ENCODE data around the gene CATSPERE. TPM values are rescaled to one million over a fixed set of nuclear protein-coding genes. Genes with fewer than 3 reads are reported as not detected.

The CATSPERE gene
- total and polyA plus RNA-seq, 2 of the 8 experiments (the other 6 are each of a cell fraction or from before 2014, with no cell fraction given): 0.05 to 0.45 TPM

DNA sequence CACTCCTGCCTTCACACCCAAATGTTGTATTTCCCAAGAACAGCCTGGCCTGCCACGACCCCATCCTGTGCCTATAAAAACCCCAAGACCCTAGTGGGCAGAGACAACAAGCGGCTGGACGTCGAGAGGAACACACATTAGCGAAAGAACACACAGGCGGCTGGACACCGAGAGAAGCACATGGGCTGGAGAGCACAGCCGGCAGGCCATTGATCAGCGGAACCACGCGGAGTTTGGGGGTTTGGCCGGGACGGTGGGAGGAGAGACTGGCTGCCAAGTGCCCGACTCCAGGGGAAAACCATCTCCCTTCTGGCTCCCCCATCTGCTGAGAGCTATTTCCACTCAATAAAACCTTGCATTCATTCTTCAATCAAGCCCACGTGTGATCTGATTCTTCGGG, 181.5 kb downstream of the CATSPERE start:
- Histone ChIP-seq H3K27me3 (replicated peaks in 1 of 4; ENCODE audit: control insufficient read depth in 3 of 4, extremely low read depth in 1 of 4, insufficient read depth in 3 of 4, low read length in 3 of 4) (no peaks in the 10 kb centered on the region), H3K27ac (ENCODE audit: low read depth, low read length) (no peak overlapping the region), H2BK15ac (ENCODE audit: low read length) (no peak overlapping the region), H2BK120ac (replicated peaks; ENCODE audit: low read depth, low read length) (no peak overlapping the region), H4K91ac (replicated peaks; ENCODE audit: insufficient read length, low read length) (no peak overlapping the region), H3K36me3 (ENCODE audit: control insufficient read depth in 2 of 4, insufficient read depth in 4 of 4, low read length in 3 of 4) (0 out of 8 replicates have a peak, but pooled peaks cover 0 to 2% (median 0%) of the 10 kb centered on the region in 4 experiments), H3K14ac (ENCODE audit: insufficient read length) (no peak overlapping the region), H4K5ac (ENCODE audit: insufficient read length, low read depth, low read length) (no peak overlapping the region), H3K56ac (replicated peaks; ENCODE audit: insufficient read length, low read depth, low read length) (no peak overlapping the region), H3K4ac (replicated peaks; ENCODE audit: insufficient read length, low read depth, low read length) (no peak overlapping the region), H3K79me2 (ENCODE audit: control insufficient read depth in 1 of 2, insufficient read depth in 2 of 2, low read length in 2 of 2) (no peaks in the 10 kb centered on the region), H2BK12ac (ENCODE audit: low read depth, low read length) (no peak overlapping the region), H2BK20ac (ENCODE audit: low read length) (no peak overlapping the region), H3K4me1 (replicated peaks in 1 of 4; ENCODE audit: control insufficient read depth in 3 of 4, insufficient read depth in 4 of 4, low read length in 3 of 4) (peaks cover 0 to 4% (median 1%) of the 10 kb centered on the region in 4 experiments; a peak in 1 of 7 replicates), H3K9ac (replicated peaks in 1 of 4; ENCODE audit: extremely low read depth in 1 of 4, low read depth in 3 of 4, low read length in 3 of 4) (no peak overlapping the region), H3K18ac (ENCODE audit: extremely low read depth, low read length) (no peak overlapping the region), H4K8ac (ENCODE audit: extremely low read depth, insufficient read depth, low read length) (no peak overlapping the region), H3K79me1 (ENCODE audit: low read depth, low read length) (no peaks in the 10 kb centered on the region), H2BK5ac (ENCODE audit: low read depth, low read length) (no peak overlapping the region), H3K23me2 (ENCODE audit: low read depth, low read length) (no peaks in the 10 kb centered on the region), H3K4me2 (ENCODE audit: insufficient read depth in 1 of 2, low read depth in 2 of 2, low read length in 2 of 2) (no peak overlapping the region), H2AFZ (ENCODE audit: low read length) (no peak overlapping the region), H3K23ac (ENCODE audit: insufficient read length) (no peak overlapping the region), H2AK5ac (ENCODE audit: low read depth, low read length) (no peak overlapping the region), H3K9me3 (ENCODE audit: insufficient read depth in 2 of 2, low read depth in 1 of 2, low read length in 1 of 2) (peaks cover 4 to 9% of the 10 kb centered on the region in 2 experiments; a peak in 2 of 4 replicates), H4K20me1 (replicated peaks in 1 of 2; ENCODE audit: control insufficient read depth in 1 of 2, insufficient read depth in 2 of 2, low read length in 2 of 2) (no peaks in the 10 kb centered on the region), H3K4me3 (ENCODE audit: extremely low read depth in 1 of 4, insufficient read depth in 2 of 4, low read depth in 3 of 4, low read length in 4 of 4) (no peak overlapping the region)
- DNase-seq (ENCODE audit: low read depth in 1 of 2, low spot score in 2 of 2) (no peak), FAIRE-seq (no peak)
- ChIA-PET POLR2A (ENCODE audit: partially characterized antibody) (no interaction called here), CTCF (ENCODE audit: partially characterized antibody) (interaction anchor here (1.3 to 3.4 kb wide), 2 partner anchors 10 to 38 kb away, joined by 3 to 16 read pairs; no protein-coding TSS in a partner anchor)
- TF ChIP-seq, protein P1, sequence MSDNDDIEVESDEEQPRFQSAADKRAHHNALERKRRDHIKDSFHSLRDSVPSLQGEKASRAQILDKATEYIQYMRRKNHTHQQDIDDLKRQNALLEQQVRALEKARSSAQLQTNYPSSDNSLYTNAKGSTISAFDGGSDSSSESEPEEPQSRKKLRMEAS (IDR thresholded peaks at IDR 0.05): peak; percentile 84
- TF ChIP-seq, protein P2, sequence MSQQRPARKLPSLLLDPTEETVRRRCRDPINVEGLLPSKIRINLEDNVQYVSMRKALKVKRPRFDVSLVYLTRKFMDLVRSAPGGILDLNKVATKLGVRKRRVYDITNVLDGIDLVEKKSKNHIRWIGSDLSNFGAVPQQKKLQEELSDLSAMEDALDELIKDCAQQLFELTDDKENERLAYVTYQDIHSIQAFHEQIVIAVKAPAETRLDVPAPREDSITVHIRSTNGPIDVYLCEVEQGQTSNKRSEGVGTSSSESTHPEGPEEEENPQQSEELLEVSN (IDR thresholded peaks at IDR 0.05): peak; percentile 69
- no peak for TF ChIP-seq BACH1 (IDR thresholded peaks at IDR 0.05; ENCODE audit: low read length)
- TF ChIP-seq SRF (IDR thresholded peaks at IDR 0.05; ENCODE audit: low read depth, low read length): no peak
- TF ChIP-seq MAFK (IDR thresholded peaks at IDR 0.05; ENCODE audit: low read depth, low read length): no peak
- no peak for TF ChIP-seq TBP (IDR thresholded peaks at IDR 0.05; ENCODE audit: low read depth, low read length)
- WGBS, 2 experiments (ENCODE audit: extremely low coverage in 1 of 2, insufficient coverage in 1 of 2, insufficient read length in 1 of 2, insufficient replicate concordance in 2 of 2, low coverage in 1 of 2, low lambda C conversion rate in 2 of 2, missing lambda C conversion rate in 1 of 2): 82% methylated on average over 16 of the region's 16 CpGs; no CpG with 5 or more reads in 1 of the 2 experiments
